Mesothelial cell of epicardium (in vitro differentiated cells): ENCODE results near the gene CACNA1H. TPM values are rescaled to one million over a fixed set of nuclear protein-coding genes. Genes with fewer than 3 reads are reported as not detected.

Experiments
- DNase-seq, 2 experiments: peaks; one replicate each; pipeline ENCODE4 v3.0.0; 2021; ENCODE audit warnings: low spot score in 2 of 2; ENCODE audit not compliant: unreplicated experiment in 2 of 2
- H3K27ac Mint-ChIP-seq: 2 replicates; pipeline ENCODE4 v1.8.0; 2021; ENCODE audit warnings: mixed read lengths
- H3K27me3 Mint-ChIP-seq: 2 replicates; pipeline ENCODE4 v1.8.0; 2021; ENCODE audit warnings: low read depth, mixed read lengths
- H3K36me3 Mint-ChIP-seq: 2 replicates; pipeline ENCODE4 v1.8.0; 2021; ENCODE audit warnings: mixed read lengths
- H3K4me1 Mint-ChIP-seq: 2 replicates; pipeline ENCODE4 v1.8.0; 2021; ENCODE audit warnings: mixed read lengths
- H3K4me3 Mint-ChIP-seq: 2 replicates; pipeline ENCODE4 v1.8.0; 2021; ENCODE audit warnings: mild to moderate bottlenecking, moderate library complexity, mixed read lengths
- H3K9me3 Mint-ChIP-seq: 2 replicates; pipeline ENCODE4 v1.8.0; 2021; ENCODE audit warnings: mixed read lengths
- total RNA-seq: library from RNA; stranded (reverse); gene quantifications from 3 replicates; pipeline ENCODE4 v1.2.1, GENCODE V29; 2021
- TF ChIP-seq, protein P1 (sequence below): fragments of 200-600 bp; sonication (generic); IDR thresholded peaks from one replicate; pipeline ENCODE4 v1.5.0; 2021; ENCODE audit warnings: antibody characterized with exemption; ENCODE audit not compliant: unreplicated experiment

CACNA1H gene
- total RNA-seq, 1 donor from 2014 or later, result 41.8 TPM

DNA sequence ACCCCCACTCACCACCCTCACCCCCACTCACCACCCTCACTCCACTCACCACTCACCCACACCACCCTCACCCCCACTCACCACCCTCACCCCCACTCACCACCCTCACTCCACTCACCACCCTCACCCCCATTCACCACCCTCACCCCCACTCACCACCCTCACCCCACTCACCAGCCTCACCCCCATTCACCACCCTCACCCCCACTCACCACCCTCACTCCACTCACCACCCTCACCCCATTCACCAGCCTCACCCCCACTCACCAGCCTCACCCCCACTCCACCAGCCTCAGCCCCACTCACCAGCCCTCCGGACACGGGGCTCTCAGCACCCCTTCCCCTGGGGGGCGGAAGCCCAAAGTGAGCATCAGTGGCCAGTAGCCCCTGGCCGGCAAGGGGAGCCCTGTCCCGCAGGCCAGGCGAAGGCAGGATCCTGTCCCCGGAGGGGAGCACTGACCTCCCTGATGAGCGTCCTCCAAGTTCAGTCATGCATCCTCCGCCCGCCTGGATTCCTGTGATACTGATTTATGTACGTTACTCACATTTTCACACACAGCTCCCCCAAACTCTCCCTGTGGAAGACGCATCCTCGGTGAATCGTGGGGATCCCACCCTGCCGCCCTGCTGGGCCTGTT is 38.9 kb upstream of the CACNA1H start:
- peaks cover 3% of the 10 kb centered on the region for H3K4me1 Mint-ChIP-seq
- H3K36me3 Mint-ChIP-seq, result no peaks in the 10 kb centered on the region
- H3K27me3 Mint-ChIP-seq, result peaks cover 32% of the 10 kb centered on the region
- no peak overlapping the region for H3K27ac Mint-ChIP-seq
- H3K4me3 Mint-ChIP-seq, result no peak overlapping the region
- no peak for DNase-seq
- TF ChIP-seq, protein P1, sequence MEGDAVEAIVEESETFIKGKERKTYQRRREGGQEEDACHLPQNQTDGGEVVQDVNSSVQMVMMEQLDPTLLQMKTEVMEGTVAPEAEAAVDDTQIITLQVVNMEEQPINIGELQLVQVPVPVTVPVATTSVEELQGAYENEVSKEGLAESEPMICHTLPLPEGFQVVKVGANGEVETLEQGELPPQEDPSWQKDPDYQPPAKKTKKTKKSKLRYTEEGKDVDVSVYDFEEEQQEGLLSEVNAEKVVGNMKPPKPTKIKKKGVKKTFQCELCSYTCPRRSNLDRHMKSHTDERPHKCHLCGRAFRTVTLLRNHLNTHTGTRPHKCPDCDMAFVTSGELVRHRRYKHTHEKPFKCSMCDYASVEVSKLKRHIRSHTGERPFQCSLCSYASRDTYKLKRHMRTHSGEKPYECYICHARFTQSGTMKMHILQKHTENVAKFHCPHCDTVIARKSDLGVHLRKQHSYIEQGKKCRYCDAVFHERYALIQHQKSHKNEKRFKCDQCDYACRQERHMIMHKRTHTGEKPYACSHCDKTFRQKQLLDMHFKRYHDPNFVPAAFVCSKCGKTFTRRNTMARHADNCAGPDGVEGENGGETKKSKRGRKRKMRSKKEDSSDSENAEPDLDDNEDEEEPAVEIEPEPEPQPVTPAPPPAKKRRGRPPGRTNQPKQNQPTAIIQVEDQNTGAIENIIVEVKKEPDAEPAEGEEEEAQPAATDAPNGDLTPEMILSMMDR, result no peak
- no peaks in the 10 kb centered on the region for H3K9me3 Mint-ChIP-seq

DNA sequence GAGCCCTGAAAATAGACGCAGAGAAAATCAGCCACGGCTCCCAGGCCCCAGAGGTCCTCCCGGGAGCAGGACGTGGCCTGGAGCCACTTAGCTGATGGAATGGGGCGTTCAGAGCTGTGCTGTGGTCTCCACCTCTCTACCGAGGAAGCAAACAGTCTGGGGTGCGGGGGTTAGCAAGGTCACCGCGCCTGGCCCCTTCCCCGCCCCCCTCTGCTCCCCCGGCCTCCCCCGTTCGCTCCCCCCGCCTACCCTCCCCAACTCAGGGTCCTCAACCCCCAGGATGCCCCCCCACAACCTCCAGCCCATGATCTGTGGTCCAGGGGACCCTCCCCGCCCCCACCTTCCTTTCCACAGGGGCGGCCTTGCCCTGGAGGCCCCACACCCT is 36.2 kb upstream of the CACNA1H start:
- Mint-ChIP-seq H3K36me3 (no peaks in the 10 kb centered on the region), H3K27me3 (peaks cover 10% of the 10 kb centered on the region), H3K9me3 (no peaks in the 10 kb centered on the region), H3K4me1 (no peaks in the 10 kb centered on the region), H3K4me3 (no peak overlapping the region), H3K27ac (no peak overlapping the region)
- DNase-seq, result no peak
- TF ChIP-seq, protein P1, result no peak

DNA sequence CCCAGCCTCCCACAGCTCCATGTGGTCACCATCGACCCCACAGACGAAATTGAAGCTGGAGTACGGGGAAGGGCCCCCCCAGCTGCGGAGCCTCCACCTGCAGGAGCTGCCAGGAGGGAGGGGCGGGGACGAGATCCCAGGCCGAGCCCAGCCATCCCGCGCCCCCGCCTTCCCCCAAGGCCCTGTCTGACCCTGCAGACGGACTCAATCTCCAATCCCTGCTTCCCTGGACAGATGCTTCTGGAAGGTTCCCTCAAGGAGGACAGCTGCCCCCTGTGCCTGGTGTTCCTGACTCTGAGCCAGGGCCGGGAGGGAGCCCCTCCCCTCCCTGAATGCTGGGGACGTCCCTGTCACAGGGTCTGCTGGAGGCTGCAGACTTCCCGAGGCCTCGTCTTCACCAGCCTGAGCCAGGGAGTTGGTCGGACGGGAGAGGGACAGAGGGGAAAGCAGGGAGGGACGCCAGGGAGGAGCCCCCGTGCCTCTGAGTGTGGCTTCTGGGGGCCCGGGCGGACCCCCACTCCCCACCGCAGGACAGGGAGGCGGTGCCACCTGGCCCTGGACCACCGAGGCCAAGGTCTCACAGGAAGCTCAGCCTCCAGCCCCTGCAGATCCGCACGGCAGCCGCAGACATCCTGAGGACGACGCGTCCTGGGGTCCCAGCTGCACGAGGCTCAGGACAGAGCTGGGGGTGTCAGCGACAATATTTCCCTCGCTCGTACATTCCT is 35.6 kb upstream of the CACNA1H start:
- peaks cover 7% of the 10 kb centered on the region for H3K27me3 Mint-ChIP-seq
- no peaks in the 10 kb centered on the region for H3K4me1 Mint-ChIP-seq
- no peak overlapping the region for H3K27ac Mint-ChIP-seq
- H3K36me3 Mint-ChIP-seq, result no peaks in the 10 kb centered on the region
- TF ChIP-seq, protein P1, result no peak
- DNase-seq, result no peak
- H3K9me3 Mint-ChIP-seq, result no peaks in the 10 kb centered on the region
- H3K4me3 Mint-ChIP-seq, result no peak overlapping the region

DNA sequence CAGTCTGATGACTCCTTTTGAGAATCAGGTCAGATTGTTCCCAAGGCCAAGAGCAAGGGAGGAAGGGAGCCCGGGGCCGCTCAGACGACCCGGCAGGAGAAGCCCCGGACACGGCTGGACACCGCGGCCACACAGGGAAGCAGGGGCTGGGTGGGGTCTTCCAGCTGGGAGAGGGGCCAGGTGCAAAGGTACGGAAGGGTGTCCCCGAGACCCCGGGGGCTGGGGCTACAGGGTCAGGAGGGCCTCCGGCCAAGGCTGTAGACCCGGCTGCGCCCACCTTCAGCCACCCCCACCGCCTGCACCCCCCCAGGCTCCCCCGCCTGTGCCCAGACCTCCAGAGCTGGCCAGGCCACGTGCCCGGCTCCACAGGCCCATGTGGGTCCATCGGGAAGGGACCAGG is 35.0 kb upstream of the CACNA1H start:
- Mint-ChIP-seq H3K4me3 (no peak overlapping the region), H3K4me1 (no peaks in the 10 kb centered on the region), H3K9me3 (no peaks in the 10 kb centered on the region), H3K36me3 (no peaks in the 10 kb centered on the region), H3K27me3 (peaks cover 4% of the 10 kb centered on the region), H3K27ac (no peak overlapping the region)
- TF ChIP-seq, protein P1, result no peak
- DNase-seq, result no peak

DNA sequence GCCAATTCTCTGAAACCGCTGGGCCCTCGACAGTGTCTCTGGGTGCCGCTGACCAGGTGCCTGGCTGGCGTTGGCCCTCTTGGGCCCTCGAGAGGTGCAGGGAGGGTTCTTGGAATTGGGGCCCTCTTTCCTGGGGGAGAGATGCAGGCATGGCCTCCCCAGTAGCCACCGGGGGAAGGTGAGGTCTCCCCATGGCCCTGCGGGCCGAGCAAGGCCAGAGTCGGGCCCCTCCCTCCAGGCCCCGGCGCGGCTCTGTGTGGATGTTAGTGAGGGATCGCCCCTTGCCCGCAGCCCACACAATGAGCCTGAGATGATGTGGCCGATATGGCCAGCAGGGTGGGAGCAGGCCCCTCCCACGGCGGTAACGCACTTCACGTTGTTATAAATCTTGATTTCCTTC is 33.8 kb upstream of the CACNA1H start:
- no peak for DNase-seq
- H3K4me1 Mint-ChIP-seq, result no peaks in the 10 kb centered on the region
- H3K9me3 Mint-ChIP-seq, result no peaks in the 10 kb centered on the region
- H3K4me3 Mint-ChIP-seq, result no peak overlapping the region
- H3K27ac Mint-ChIP-seq, result no peak overlapping the region
- no peaks in the 10 kb centered on the region for H3K36me3 Mint-ChIP-seq
- TF ChIP-seq, protein P1, result no peak
- H3K27me3 Mint-ChIP-seq, result no peaks in the 10 kb centered on the region
